HG03139 (cell line): ENCODE data around the gene SEC61A1.

Experiments used
- ATAC-seq: cut with Tn5 transposase; IDR thresholded peaks from one replicate; pipeline ENCODE4 v1.9.1; 2021; ENCODE audit not compliant: unreplicated experiment

The SEC61A1 gene

DNA sequence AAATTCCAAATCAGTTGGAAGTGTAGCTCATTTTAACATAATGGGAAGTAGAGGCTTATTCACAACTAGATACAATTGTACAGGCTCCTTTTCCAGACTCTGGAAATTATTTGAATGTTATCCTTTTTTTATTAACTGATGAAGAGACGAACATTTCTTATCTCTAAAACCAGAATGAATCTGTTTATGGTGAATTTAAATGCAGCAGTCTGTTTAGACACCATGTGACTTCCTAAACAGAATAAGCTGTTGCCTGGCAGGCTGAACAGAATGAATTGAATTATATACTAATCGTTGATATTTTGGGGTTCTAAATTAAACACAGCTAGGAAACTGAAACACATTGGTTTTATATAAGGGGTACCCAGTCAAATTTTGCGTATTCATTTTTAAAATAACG is 4.0 kb downstream of the SEC61A1 start:
- no peak for ATAC-seq

DNA sequence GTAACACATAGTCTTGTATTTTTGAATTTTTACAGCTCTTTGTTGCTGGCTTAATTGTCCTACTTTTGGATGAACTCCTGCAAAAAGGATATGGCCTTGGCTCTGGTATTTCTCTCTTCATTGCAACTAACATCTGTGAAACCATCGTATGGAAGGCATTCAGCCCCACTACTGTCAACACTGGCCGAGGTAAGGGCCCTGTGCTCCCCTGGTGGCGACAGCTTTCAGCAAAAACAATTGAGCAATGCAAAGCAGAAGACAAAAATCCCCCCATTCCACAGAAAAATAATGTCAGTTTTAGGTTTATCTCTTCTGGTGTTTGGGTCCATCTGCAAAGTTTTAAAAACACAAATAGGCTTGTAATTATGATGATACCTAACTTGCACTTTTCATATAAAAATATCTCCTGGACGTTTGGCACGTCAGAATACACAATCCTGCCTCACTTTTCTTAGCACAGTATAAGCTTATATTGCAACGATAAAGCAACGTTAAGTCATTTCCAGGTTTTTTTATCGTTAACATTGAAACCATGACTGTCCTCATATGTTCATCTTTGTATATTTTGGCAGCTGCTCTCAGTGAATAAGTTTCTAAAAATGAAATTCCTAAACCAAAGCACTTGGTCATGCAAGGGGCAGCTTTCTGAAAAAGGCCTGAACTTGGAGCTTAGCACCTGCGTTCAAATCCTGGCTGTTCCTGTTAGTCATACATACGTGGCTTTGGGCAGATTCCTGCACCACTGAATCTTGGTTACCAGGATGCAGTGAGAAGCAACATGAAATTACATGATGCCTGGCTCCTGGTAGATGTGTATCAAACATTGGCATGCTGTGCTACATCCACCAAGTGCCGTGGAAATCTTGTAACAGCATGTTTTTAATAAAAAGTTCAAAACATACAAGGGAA is 8.5 kb downstream of the SEC61A1 start:
- ATAC-seq = no peak

DNA sequence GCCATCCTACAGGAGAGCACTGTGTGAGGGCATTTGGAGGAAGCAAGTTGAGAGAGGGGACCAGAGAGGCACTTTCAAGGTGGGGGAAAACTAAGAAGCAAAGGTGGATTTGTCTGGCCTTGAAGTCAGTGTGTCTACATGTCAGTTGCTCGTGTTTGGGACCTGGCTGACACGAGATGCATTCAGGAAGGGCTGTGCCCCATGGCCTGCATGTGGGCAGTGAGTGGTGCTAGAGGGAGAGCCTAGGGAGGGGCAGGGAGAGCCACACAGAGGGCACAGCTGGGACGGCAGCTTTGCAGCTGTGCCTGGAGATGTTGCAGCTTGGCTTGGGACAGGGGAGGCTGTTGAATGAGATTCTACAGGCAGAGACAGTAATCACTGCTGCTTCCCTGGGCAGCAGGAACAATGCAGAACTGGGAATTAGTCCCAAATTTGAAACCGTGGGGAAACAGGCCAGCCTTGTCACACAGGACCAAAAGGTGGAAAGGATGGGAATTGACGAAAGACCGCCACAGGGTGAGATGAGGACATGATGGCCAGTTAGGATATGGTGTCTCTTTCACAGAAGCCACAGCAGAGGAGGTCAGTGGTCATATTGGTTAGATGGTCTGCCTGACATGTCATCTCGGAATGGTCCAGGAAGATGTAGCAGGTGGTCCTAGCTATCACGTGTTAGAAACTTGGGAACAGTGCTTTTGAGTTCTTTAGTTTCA is 10.0 kb downstream of the SEC61A1 start:
- no peak for ATAC-seq

DNA sequence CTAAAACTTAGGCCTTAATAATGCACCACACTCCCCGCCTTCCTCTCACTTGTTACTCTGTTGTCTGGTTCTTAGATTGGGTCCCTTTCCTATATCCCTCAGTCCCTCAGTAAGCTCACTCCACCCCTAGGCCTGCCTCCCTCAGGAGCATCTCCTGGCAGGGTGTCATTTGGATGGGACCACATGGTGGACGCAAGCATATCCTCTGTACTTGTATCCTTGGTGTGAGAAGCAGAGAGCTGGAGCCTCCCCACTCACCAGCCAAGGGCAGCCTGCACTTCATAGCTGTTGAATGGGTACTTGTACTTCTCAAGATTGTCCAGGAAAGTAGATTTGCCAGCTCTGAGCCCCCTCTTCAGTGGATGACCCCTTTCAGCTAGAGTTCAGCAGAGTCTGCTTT is 11.6 kb downstream of the SEC61A1 start:
- ATAC-seq = no peak

DNA sequence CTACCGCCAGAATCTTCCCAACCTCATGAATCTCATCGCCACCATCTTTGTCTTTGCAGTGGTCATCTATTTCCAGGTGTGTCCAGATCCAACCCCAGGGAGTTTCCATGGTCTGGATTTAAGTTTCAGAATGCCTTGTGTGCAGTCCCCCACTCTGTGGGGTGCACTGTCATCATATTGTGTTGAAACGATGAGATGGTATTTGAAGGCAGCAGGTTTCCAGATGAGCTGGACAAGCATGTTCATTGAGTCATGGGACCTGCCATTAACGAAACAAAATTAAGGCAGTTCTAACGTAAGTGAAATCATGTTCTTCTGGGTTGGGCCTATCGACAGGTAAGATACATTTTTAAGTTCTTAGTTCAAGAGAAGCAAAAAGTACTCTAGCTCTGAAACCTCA is 12.7 kb downstream of the SEC61A1 start:
- ATAC-seq = no peak

DNA sequence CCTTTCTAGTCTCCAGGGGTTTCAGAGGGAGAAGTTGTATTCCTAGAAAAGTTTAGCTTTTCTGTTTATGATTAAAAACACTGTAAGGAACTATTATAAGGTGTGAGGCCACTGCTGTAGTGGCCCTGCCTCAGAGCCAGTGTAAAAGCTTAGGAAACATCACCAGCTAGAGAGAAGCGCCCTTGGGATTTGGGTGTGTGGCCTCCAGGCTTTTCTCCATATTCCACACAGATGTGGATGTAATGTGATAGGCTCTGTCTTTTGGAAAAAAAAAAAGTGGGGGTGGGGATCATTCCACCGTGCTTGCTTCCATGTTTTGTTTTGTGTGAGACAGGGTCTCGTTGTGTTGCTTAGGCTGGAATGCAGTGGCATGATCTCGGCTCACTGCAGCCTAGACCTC is 13.9 kb downstream of the SEC61A1 start:
- no peak for ATAC-seq

DNA sequence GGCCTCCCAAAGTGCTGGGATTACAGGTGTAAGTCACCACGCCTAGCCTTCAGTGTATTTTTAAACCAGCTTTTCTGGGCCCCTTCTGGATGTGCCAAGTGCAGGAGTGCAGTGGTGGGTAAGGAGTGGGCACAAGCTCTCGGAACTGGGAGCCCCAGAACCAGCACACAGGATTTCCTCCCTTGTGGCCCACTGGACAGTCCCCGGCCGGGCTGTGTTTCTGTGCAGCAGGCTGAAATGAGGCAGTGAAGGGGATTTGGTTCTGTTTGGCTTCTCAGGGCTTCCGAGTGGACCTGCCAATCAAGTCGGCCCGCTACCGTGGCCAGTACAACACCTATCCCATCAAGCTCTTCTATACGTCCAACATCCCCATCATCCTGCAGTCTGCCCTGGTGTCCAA is 14.4 kb downstream of the SEC61A1 start:
- no peak for ATAC-seq

DNA sequence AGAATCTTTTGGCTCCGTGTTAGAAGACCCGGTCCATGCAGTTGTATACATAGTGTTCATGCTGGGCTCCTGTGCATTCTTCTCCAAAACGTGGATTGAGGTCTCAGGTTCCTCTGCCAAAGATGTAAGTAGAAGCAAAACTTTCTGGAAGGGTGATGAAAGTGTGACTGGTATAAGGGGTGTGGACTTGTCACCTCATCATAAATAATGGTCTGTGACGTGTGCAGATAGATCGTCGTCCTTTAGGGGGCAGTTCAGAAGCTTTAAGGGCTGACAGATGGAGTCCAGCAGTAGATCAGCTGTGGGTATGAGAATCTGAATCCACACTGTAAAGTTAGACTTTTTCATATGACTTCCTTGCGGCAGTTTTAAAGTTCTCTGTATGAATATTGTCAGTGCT is 15.3 kb downstream of the SEC61A1 start:
- ATAC-seq = no peak

DNA sequence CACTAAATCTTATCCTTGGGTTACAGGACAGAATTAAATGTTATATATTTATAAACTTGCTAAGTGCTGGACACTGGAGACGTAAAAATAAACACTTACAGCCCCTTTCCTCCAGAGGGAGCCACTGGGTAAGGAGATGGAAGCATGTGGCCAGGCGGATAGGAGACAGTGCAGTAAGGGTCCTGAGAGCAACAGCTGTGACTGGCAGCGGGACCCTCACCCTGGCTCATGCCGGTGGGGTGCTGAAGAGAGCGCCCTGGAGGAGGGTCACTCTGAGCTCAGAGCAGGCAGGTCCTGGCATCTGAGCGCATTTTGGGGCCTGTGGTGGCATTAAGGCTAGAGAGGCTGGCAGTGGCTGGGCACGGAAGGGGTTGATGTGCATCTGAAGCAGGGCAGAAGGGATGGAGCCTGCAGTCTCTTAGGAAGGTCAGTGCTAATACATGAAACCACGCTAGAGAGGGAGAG is 16.0 kb downstream of the SEC61A1 start:
- no peak for ATAC-seq

DNA sequence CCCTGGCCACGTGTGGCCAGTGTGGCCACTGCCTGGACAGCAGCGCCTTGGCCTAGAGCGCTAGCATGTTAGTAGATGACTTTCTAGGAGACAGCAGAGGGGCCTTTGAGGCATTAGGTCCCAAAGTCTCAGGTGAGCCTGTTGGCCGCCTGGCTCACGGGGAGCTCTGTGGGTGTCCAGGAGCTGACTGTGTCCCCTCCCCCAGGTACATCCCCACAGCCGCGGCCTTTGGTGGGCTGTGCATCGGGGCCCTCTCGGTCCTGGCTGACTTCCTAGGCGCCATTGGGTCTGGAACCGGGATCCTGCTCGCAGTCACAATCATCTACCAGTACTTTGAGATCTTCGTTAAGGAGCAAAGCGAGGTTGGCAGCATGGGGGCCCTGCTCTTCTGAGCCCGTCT is 17.0 kb downstream of the SEC61A1 start:
- ATAC-seq = no peak

DNA sequence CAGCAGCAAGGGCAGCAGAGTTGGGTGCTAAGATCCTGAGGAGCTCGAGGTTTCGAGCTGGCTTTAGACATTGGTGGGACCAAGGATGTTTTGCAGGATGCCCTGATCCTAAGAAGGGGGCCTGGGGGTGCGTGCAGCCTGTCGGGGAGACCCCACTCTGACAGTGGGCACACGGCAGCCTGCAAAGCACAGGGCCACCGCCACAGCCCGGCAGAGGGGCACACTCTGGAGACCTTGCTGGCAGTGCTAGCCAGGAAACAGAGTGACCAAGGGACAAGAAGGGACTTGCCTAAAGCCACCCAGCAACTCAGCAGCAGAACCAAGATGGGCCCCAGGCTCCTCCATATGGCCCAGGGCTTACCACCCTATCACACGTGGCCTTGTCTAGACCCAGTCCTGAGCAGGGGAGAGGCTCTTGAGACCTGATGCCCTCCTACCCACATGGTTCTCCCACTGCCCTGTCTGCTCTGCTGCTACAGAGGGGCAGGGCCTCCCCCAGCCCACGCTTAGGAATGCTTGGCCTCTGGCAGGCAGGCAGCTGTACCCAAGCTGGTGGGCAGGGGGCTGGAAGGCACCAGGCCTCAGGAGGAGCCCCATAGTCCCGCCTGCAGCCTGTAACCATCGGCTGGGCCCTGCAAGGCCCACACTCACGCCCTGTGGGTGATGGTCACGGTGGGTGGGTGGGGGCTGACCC is 18.8 kb downstream of the SEC61A1 start:
- ATAC-seq = no peak

DNA sequence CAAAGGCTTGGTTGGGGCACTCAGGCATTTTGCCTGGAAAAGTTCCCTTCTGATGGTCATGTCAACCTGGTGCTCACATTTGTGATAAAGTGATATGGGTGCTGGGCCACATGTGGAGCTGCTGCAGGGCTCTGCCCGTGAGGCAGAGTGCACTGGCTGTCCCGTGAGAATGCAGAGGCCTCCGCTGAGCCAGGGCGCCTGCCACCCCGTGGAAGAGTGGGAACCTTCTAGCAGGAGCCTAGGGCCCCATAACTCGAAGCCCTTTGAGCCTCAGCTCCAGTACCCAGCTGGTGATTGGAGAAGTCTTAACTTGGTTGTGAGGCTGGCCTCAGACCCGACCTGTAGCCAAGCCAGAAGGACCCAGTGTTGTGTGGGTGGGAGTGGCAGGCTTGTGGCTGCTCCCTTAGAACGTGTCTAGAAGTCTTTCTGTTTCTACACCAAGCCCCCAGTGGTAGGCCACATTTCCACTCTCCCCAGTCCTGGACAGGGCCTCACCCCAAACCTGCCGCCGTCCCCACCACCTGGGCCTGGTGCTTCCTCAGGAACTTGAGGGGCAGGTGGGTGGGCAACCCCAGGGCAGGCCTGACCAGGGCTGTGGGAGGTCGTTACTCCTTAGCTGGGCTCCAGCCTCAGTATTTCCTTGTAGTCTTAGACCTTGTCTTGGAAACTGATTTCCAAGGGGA is 19.7 kb downstream of the SEC61A1 start:
- ATAC-seq = no peak

DNA sequence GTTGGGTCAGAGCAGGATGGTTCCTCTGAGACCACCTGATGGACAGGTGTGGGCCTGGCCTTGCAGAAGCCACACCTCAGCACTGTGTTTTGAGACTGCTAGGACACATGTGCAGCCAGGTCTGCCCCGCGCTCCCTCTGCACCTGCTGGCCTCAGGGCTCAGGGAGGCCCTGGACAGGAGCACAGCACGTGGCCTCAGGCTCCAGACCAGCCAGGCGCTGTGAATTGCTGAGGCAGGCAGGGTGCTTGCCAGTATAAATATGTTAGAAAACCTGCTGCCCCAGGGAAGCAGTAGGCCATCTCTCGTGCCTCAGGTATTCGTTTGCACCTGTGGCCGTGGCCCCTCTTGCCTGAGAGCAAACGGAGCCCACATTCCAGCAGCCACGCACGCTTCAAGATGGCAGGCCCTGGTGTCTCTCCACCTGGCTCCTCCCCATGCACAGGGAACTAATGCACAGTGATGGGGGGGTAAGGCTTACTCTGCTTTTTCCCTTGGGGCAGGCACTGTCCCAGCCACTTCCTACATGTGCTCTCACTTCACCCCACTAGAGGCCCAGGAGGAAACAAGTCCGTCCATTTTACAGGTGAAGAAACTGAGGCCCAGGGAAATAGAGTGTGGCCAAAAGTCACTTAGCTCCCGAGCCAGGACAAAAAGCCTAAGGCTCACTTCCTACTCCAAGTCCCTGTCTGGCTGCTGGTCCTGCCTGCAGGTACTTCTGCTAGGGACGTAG is 20.4 kb downstream of the SEC61A1 start:
- no peak for ATAC-seq

DNA sequence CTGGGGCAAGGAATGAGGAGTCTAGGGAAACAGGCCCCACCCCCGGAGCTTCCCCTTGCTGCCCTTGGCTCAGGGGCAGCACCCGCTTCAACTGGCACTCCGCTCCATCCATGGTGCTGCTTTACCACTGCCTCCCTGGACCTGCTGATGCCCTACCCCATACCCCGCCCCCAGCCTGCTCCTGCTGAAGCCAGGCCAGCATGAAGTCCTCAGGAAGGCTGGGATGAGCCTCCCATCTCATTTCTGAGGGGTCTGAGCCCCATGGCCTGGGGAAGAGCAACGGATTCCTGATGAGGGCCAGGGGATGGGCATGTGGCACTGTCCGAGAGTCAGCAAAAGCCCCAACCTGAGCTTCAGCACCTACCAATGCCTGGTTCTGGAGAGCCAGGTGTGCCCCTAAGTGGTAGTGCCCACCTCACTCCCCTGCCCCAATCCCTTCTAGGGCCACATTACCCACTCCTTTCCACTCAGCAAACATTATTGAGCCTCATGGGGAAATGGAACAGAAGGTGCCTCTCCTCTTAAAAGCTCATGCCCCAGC is 21.0 kb downstream of the SEC61A1 start:
- ATAC-seq = no peak

DNA sequence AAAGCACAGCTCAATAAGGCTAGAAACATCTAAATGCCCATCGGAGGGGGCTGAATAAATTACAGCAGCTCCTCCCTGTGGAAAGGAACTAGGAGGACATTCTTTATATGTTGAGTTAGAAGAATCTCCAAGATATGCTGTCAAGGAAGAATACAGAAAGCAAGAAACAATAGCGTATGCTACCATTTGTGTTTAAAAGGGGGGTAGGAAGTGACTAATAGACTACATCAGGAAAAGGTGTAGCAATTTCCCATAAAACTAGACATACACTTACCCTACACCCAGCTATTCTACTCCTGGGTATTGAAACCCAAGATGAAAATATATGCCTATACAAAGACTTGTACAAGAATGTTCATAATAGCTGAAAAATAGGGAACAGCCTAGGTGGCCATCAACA is 21.6 kb downstream of the SEC61A1 start:
- no peak for ATAC-seq

DNA sequence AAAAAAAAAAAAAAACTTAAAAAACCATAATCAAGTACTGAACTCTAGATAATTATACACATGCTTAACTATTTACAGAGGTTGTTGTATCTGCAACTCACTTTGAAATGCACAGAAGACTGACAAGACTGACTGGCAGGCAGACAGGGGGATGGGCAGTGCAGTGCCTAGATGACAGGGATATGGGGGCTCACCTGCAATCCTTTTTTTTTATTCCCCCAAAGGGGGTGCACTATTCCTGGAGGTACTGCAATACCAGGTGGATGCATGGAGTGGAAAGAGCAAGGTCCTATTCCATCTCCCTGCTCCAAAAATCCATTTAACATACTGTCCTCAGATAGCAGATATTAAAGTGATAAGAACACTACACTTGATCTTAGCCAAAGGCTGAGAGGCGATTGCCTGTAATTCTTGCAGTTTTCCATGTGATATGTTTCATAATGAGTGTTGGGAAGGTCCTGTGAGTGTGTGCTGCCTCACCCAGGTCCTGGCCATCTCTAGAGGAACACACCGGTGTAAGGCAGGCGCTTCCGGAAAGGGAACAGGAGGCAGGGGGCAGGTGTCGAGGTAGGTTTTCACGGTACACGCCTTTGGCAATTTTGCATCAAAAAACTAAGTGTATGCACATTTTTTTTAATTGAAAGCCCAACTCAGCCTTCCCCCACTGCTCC is 22.7 kb downstream of the SEC61A1 start:
- ATAC-seq = no peak

DNA sequence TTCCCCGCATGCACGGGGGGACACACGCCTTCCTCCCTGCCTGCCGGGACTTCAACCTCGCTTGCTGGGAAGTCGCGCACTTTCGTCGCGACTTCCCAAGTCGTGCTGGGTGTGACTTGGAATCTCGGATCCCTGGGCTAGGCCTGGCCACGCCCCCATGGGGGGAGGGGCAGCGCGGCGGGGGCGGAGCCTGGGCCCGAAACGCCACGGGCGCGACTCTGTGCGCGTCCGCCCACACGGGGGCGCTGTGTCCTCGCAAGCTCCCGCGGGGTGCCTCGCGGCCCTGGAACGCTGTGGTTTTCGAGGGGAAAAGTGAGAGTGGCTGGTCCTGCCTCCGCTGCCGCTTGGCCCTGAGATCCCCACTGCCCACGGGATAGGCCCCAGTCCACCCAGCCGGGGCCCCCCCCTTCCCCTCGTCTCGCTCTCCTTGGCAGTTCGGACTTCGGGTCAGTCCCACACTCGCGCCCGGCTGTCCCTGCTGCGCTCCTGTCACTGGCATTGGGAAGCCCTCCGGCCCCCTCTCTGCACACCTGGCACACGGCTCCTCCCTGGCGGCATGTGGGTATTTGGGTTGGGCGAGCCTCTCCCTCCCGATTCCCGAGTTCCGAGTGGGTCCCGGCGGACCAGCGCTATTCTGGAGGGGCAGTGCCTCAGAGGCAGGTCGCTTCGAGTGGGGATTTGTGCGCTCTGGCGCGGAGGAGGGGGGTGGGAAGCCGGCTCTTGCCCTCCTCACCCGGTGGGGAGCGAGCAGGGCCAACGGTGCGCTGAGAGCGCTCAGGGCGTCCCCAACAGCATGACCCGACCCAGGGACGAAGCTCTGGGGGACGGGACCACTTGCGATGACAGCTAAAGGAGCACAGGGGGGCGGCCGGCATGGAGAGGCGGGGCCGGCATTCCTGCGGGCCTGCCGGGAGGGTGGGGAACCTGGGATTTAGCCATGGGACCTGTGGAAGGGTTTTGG is 23.6 kb downstream of the SEC61A1 start:
- peak; percentile 55 for ATAC-seq

DNA sequence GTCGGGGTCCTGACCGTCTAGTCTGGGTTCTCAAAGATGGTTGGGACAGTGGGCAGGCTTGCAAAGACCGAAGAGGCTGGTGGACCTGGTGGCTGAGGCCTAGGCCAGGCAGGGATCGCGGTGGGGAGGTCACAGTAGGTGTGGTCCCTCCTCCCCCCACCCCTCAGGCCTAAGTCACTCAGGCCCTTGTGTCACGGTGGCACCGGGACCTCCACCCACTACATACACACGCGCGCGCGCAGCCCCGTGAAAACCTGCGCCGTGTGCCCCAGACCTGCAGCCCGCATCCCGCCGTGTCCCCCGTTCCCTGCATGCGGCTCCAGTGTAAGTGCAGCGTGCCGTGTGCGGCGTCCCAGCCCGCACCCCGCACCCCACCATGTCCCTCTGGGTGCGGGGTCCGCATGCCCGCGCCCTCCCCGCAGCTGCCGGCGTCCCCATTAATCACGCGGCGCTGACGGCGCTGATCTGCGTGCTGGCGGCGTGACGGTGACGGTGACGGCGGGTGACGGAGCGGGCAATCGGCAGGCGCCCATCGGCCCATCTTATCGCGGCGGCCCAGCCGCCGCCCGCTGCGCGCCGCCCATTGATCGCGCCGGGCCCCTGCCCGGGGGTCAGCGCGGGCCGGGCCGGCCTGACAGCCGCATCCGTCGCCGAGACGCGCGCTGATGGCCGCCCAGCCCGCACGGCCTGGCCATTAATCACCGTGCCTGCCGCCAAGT is 24.4 kb downstream of the SEC61A1 start:
- no peak for ATAC-seq
